K562 (cell line): Measurements from ENCODE around the gene LZTR1. TPM values are rescaled to one million over a fixed set of nuclear protein-coding genes. Genes with fewer than 3 reads are reported as not detected.
A peak's percentile ranks its signal among the peaks of the same experiment; 100 is the strongest.

Experiments
- CBX8 ChIP-seq: fragments of 200-600 bp; sonication (generic); IDR thresholded peaks from 2 replicates; pipeline ENCODE4 v1.6.1; 2012; ENCODE audit warnings: borderline replicate concordance, mixed run types, low read depth, mild to moderate bottlenecking, moderate library complexity, mixed read lengths, low read length, control low read depth, inconsistent platforms; ENCODE audit not compliant: poor library complexity, severe bottlenecking; ENCODE audit errors: extremely low read depth
- CREM ChIP-seq: IDR thresholded peaks from 2 replicates; pipeline ENCODE4 v1.6.1; 2014; ENCODE audit warnings: antibody characterized with exemption, low read depth
- PHF8 ChIP-seq: fragments of 200-600 bp; sonication (generic); IDR thresholded peaks from 2 replicates; pipeline ENCODE4 v1.6.1; 2012; ENCODE audit warnings: mixed run types, mild to moderate bottlenecking, inconsistent platforms, low read length, moderate library complexity, borderline replicate concordance
- SMARCE1 ChIP-seq: fragments of 450-650 bp; IDR thresholded peaks from 2 replicates; pipeline ENCODE4 v1.7.1; 2016; ENCODE audit warnings: mild to moderate bottlenecking
- TRIM24 ChIP-seq, 2 experiments: fragments of 450-650 bp; IDR thresholded peaks; 2 replicates each; pipeline ENCODE4 v1.6.1; 2016
- ZNF644 ChIP-seq: fragments of 200-800 bp; sonication (Bioruptor generic); IDR thresholded peaks from 2 replicates; pipeline ENCODE4 v1.6.1; 2016; ENCODE audit warnings: low read depth, missing genetic modification characterization, missing compliant biosample characterization
- polyA plus RNA-seq, 8 experiments: library from polyadenylated mRNA; depleted of rRNA in 4 of 8; stranded (reverse) in 5 of 8; unstranded in 3 of 8; fragments of >200 nt; fragmentation: Nextera tagmentation in 2 of 8; fragmentation: Illumina TruSeq in 1 of 8; extraction: Ambion mirVana in 2 of 8; extraction: Trizol in 1 of 8; gene quantifications; 2 replicates each; pipeline versions ENCODE4 v1.2.1 to v1.2.3, GENCODE V29; 2011 to 2014; ENCODE audit warnings: inconsistent platforms in 1 of 8, missing spikeins in 1 of 8
- total RNA-seq, 7 experiments: library from RNA; depleted of rRNA in 6 of 7; stranded (reverse); fragments of >200 nt in 6 of 7; fragmentation: Illumina TruSeq in 2 of 7; extraction: Trizol in 2 of 7; gene quantifications; 2 replicates each; pipeline versions ENCODE4 v1.2.1 to v1.2.3, GENCODE V29; 2011 to 2021; ENCODE audit warnings: low replicate concordance in 1 of 7
- TF ChIP-seq, protein P1 (sequence below): fragments of 200-600 bp; sonication (generic); IDR thresholded peaks from one replicate; pipeline ENCODE4 v1.6.1; 2012; ENCODE audit warnings: mild to moderate bottlenecking, low read depth, low read length, inconsistent platforms
- TF ChIP-seq, protein P2 (sequence below): sonication (generic); formaldehyde crosslinking; IDR thresholded peaks from 2 replicates; pipeline ENCODE4 v1.4.0; 2020; ENCODE audit warnings: mild to moderate bottlenecking, missing genetic modification reagents
- TF ChIP-seq, protein P3 (sequence below), 2 experiments: fragments of 150-350 bp in 1 of 2; IDR thresholded peaks; 2 replicates each; pipeline ENCODE4 v1.6.1; 2012 to 2016; ENCODE audit warnings: low read depth in 2 of 2, low read length in 2 of 2, mild to moderate bottlenecking in 1 of 2, moderate library complexity in 1 of 2

Gene LZTR1
- total and polyA plus RNA-seq, 9 of the 15 experiments (the other 6 are each of a cell fraction or from before 2014, with no cell fraction given), result 2.2 to 135 (median 63.0) TPM

DNA sequence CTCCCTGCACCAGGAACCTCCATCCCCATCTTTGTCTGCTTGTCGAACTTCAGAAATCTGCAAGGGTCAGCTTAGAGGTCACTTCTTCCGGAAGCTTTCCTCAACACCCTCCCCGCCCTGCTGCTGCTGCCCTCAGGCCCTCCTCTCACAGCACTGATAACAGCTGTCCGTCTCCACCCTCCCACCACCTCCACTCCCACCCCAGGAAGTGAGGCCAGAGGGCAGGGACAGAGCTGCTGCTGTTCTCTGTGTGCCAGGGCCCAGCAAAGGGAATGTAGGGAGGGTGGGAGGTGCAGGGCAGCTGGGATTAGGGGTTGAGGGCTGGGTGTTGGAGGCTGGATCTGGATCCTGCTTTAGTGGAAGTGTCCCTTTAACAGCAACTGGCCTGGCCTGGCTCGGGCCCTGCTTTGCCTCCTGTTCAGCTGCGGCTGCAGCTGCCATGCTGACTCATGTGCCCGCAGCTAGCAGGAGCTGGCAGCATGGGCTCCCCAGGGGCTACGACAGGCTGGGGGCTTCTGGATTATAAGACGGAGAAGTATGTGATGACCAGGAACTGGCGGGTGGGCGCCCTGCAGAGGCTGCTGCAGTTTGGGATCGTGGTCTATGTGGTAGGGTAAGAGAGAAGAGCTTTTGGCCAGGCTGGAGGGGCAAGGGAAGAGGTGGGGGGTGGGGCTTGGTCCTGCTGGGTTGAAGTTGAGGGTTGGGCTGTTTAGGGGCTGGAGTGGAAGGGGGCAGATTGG lies 32.8 kb downstream of the LZTR1 start, which contains the start of gene P2RX6 (continued):
- TF ChIP-seq, protein P1, sequence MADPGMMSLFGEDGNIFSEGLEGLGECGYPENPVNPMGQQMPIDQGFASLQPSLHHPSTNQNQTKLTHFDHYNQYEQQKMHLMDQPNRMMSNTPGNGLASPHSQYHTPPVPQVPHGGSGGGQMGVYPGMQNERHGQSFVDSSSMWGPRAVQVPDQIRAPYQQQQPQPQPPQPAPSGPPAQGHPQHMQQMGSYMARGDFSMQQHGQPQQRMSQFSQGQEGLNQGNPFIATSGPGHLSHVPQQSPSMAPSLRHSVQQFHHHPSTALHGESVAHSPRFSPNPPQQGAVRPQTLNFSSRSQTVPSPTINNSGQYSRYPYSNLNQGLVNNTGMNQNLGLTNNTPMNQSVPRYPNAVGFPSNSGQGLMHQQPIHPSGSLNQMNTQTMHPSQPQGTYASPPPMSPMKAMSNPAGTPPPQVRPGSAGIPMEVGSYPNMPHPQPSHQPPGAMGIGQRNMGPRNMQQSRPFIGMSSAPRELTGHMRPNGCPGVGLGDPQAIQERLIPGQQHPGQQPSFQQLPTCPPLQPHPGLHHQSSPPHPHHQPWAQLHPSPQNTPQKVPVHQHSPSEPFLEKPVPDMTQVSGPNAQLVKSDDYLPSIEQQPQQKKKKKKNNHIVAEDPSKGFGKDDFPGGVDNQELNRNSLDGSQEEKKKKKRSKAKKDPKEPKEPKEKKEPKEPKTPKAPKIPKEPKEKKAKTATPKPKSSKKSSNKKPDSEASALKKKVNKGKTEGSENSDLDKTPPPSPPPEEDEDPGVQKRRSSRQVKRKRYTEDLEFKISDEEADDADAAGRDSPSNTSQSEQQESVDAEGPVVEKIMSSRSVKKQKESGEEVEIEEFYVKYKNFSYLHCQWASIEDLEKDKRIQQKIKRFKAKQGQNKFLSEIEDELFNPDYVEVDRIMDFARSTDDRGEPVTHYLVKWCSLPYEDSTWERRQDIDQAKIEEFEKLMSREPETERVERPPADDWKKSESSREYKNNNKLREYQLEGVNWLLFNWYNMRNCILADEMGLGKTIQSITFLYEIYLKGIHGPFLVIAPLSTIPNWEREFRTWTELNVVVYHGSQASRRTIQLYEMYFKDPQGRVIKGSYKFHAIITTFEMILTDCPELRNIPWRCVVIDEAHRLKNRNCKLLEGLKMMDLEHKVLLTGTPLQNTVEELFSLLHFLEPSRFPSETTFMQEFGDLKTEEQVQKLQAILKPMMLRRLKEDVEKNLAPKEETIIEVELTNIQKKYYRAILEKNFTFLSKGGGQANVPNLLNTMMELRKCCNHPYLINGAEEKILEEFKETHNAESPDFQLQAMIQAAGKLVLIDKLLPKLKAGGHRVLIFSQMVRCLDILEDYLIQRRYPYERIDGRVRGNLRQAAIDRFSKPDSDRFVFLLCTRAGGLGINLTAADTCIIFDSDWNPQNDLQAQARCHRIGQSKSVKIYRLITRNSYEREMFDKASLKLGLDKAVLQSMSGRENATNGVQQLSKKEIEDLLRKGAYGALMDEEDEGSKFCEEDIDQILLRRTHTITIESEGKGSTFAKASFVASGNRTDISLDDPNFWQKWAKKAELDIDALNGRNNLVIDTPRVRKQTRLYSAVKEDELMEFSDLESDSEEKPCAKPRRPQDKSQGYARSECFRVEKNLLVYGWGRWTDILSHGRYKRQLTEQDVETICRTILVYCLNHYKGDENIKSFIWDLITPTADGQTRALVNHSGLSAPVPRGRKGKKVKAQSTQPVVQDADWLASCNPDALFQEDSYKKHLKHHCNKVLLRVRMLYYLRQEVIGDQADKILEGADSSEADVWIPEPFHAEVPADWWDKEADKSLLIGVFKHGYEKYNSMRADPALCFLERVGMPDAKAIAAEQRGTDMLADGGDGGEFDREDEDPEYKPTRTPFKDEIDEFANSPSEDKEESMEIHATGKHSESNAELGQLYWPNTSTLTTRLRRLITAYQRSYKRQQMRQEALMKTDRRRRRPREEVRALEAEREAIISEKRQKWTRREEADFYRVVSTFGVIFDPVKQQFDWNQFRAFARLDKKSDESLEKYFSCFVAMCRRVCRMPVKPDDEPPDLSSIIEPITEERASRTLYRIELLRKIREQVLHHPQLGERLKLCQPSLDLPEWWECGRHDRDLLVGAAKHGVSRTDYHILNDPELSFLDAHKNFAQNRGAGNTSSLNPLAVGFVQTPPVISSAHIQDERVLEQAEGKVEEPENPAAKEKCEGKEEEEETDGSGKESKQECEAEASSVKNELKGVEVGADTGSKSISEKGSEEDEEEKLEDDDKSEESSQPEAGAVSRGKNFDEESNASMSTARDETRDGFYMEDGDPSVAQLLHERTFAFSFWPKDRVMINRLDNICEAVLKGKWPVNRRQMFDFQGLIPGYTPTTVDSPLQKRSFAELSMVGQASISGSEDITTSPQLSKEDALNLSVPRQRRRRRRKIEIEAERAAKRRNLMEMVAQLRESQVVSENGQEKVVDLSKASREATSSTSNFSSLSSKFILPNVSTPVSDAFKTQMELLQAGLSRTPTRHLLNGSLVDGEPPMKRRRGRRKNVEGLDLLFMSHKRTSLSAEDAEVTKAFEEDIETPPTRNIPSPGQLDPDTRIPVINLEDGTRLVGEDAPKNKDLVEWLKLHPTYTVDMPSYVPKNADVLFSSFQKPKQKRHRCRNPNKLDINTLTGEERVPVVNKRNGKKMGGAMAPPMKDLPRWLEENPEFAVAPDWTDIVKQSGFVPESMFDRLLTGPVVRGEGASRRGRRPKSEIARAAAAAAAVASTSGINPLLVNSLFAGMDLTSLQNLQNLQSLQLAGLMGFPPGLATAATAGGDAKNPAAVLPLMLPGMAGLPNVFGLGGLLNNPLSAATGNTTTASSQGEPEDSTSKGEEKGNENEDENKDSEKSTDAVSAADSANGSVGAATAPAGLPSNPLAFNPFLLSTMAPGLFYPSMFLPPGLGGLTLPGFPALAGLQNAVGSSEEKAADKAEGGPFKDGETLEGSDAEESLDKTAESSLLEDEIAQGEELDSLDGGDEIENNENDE, result peak; percentile 13
- TF ChIP-seq, protein P2, sequence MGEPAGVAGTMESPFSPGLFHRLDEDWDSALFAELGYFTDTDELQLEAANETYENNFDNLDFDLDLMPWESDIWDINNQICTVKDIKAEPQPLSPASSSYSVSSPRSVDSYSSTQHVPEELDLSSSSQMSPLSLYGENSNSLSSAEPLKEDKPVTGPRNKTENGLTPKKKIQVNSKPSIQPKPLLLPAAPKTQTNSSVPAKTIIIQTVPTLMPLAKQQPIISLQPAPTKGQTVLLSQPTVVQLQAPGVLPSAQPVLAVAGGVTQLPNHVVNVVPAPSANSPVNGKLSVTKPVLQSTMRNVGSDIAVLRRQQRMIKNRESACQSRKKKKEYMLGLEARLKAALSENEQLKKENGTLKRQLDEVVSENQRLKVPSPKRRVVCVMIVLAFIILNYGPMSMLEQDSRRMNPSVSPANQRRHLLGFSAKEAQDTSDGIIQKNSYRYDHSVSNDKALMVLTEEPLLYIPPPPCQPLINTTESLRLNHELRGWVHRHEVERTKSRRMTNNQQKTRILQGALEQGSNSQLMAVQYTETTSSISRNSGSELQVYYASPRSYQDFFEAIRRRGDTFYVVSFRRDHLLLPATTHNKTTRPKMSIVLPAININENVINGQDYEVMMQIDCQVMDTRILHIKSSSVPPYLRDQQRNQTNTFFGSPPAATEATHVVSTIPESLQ (CRISPR knock-in tag), result no peak
- TF ChIP-seq, protein P3, sequence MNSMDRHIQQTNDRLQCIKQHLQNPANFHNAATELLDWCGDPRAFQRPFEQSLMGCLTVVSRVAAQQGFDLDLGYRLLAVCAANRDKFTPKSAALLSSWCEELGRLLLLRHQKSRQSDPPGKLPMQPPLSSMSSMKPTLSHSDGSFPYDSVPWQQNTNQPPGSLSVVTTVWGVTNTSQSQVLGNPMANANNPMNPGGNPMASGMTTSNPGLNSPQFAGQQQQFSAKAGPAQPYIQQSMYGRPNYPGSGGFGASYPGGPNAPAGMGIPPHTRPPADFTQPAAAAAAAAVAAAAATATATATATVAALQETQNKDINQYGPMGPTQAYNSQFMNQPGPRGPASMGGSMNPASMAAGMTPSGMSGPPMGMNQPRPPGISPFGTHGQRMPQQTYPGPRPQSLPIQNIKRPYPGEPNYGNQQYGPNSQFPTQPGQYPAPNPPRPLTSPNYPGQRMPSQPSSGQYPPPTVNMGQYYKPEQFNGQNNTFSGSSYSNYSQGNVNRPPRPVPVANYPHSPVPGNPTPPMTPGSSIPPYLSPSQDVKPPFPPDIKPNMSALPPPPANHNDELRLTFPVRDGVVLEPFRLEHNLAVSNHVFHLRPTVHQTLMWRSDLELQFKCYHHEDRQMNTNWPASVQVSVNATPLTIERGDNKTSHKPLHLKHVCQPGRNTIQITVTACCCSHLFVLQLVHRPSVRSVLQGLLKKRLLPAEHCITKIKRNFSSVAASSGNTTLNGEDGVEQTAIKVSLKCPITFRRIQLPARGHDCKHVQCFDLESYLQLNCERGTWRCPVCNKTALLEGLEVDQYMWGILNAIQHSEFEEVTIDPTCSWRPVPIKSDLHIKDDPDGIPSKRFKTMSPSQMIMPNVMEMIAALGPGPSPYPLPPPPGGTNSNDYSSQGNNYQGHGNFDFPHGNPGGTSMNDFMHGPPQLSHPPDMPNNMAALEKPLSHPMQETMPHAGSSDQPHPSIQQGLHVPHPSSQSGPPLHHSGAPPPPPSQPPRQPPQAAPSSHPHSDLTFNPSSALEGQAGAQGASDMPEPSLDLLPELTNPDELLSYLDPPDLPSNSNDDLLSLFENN (IDR thresholded peaks at IDR 0.05; ENCODE audit: low read depth in 2 of 2, low read length in 2 of 2), result peak in 1 of 2 experiments; percentile 83; a peak in 2 of 4 replicates
- TF ChIP-seq TRIM24 (IDR thresholded peaks at IDR 0.05) (no peak), PHF8 (peak; percentile 83; the same call in 1 of the 2 replicates), CREM (no peak), ZNF644 (tag) (no peak), SMARCE1 (no peak), CBX8 (no peak)
